Lower lobe of right lung (tissue), 2 donors: ENCODE results near the gene COX4I1. TPM values are rescaled to one million over a fixed set of nuclear protein-coding genes. Genes with fewer than 3 reads are reported as not detected.
"Not testable (repeated sequence)": the region's sequence is repeated elsewhere in the genome, so short reads cannot be mapped to it uniquely, and the experiment has no call there.

Experiments
- ATAC-seq, 2 donors: fragments of 200-7000 bp; cut with Tn5 transposase; one replicate each; pipeline ENCODE4 v1.9.1; 2020 to 2022; ENCODE audit warnings: mild to moderate bottlenecking in 2 of 2, moderate library complexity in 2 of 2
- DNase-seq: peaks from one replicate; pipeline ENCODE4 v3.0.0-alpha.2; 2020
- H3K27ac ChIP-seq: fragments of 200-600 bp; one replicate; pipeline ENCODE4 v1.8.0; 2022
- H3K27me3 ChIP-seq: fragments of 200-600 bp; one replicate; pipeline ENCODE4 v1.8.0; 2022; ENCODE audit warnings: low read depth
- H3K36me3 ChIP-seq: fragments of 200-600 bp; one replicate; pipeline ENCODE4 v1.8.0; 2022; ENCODE audit warnings: mild to moderate bottlenecking
- H3K4me1 ChIP-seq: fragments of 200-600 bp; one replicate; pipeline ENCODE4 v1.8.0; 2022
- H3K4me3 ChIP-seq: fragments of 200-600 bp; one replicate; pipeline ENCODE4 v1.8.0; 2022; ENCODE audit warnings: mild to moderate bottlenecking
- H3K9me3 ChIP-seq: fragments of 200-600 bp; one replicate; pipeline ENCODE4 v1.8.0; 2022
- intact Hi-C: fragments of 100-400 bp; cut with DNase I; formaldehyde crosslinking; loops from one replicate; pipeline ENCODE4 v1.11.0; 2022
- total RNA-seq: library from RNA; stranded (reverse); fragmentation: NEBNext Ultra II Directional; extraction: Animal tissue kit (Norgen Biotek cat#: 25700); gene quantifications from one replicate; pipeline ENCODE4 v1.2.1, GENCODE V29; 2021
- TF ChIP-seq, protein P1 (sequence below): fragments of 200-600 bp; IDR thresholded peaks from one replicate; pipeline ENCODE4 v1.8.0; 2022; ENCODE audit warnings: antibody characterized with exemption, mild to moderate bottlenecking
- donor health status: DM: no; HTN: yes; CAD: no; lungs with severe emphysema.

COX4I1 gene
- total RNA-seq, 1 donor from 2014 or later = 391 TPM

DNA sequence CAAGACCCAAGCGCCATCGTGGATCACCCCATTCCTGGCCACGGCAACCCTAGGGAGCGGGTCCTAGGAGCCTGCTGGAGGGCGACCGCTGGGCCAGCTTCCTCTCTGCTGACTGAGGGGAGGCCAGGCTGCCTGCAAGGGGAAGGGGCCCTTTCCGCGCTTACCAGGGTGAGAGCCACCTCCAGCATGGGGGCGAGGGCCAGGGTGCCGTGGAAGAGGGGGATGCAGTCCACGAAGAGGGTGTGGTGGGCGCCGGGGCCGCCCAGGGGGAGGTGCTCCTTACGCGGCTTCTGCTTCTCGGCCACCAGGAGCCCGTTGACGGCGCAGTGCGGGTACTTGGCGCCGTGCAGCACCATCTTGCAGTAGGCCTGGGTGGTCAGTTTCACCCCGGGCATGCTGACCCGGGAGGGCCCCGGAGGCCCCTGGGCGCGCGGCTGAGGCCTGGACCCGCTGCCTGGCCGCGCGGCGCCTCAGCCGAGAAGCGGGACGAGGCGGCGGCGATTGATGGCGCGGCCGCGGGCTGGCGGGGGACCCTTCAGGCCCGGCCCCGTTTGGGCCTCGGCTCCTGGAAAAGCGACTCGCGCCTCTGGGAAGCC lies 496 bp upstream of the COX4I1 start:
- peak; percentile 63 for DNase-seq
- peaks cover 53% of the 10 kb centered on the region for H3K36me3 ChIP-seq

GRCh38 chr16:85800321-85800669 lies 800 bp downstream of the COX4I1 start:
- no peaks in the 10 kb centered on the region for H3K27me3 ChIP-seq
- peak overlapping the region; percentile 96 for H3K27ac ChIP-seq
- peak overlapping the region; percentile 98 for H3K4me3 ChIP-seq
- TF ChIP-seq, protein P1, sequence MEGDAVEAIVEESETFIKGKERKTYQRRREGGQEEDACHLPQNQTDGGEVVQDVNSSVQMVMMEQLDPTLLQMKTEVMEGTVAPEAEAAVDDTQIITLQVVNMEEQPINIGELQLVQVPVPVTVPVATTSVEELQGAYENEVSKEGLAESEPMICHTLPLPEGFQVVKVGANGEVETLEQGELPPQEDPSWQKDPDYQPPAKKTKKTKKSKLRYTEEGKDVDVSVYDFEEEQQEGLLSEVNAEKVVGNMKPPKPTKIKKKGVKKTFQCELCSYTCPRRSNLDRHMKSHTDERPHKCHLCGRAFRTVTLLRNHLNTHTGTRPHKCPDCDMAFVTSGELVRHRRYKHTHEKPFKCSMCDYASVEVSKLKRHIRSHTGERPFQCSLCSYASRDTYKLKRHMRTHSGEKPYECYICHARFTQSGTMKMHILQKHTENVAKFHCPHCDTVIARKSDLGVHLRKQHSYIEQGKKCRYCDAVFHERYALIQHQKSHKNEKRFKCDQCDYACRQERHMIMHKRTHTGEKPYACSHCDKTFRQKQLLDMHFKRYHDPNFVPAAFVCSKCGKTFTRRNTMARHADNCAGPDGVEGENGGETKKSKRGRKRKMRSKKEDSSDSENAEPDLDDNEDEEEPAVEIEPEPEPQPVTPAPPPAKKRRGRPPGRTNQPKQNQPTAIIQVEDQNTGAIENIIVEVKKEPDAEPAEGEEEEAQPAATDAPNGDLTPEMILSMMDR = no peak
- H3K4me1 ChIP-seq = peaks cover 35% of the 10 kb centered on the region
- ATAC-seq (peak in 1 of 2 donors; percentile 3), DNase-seq (no peak)
- peaks cover 55% of the 10 kb centered on the region for H3K36me3 ChIP-seq
- no peaks in the 10 kb centered on the region for H3K9me3 ChIP-seq
- intact Hi-C loops = no loop called here

More for the DNA sequence above, 496 bp upstream of the COX4I1 start:
- H3K9me3 ChIP-seq = no peaks in the 10 kb centered on the region
- H3K27ac ChIP-seq = peak overlapping the region; percentile 96
- TF ChIP-seq, protein P1 = no peak
- peak overlapping the region; percentile 98 for H3K4me3 ChIP-seq
- peak; percentile 54 to 55 for ATAC-seq
- no peaks in the 10 kb centered on the region for H3K27me3 ChIP-seq
- H3K4me1 ChIP-seq = peaks cover 35% of the 10 kb centered on the region
- intact Hi-C loops = no loop called here

DNA sequence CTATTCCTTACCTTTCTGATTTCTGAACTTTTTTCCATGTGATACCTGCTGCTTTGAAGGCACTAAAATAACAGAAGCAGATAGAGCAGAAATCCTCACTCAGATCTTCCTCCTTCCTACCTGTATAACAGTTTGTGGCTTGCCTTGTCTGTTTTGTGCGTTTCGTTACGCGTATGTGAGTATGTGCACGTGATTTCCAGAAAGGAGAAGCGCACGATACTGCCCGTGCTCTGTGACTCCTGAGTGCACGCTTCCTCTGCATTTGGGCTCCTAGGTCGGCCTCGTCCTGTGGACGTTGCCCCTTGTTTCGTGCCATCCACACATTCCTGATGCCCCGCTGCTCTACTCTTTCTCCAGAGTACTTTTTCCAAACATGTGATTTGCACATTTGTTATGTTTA lies 4.1 kb downstream of the COX4I1 start:
- Histone ChIP-seq H3K27me3 (no peaks in the 10 kb centered on the region), H3K27ac (no peak overlapping the region), H3K9me3 (no peaks in the 10 kb centered on the region), H3K36me3 (peaks cover 59% of the 10 kb centered on the region), H3K4me1 (peaks cover 24% of the 10 kb centered on the region), H3K4me3 (no peak overlapping the region)
- DNase-seq = peak; percentile 14
- intact Hi-C loops = no loop called here
- TF ChIP-seq, protein P1 = no peak
- ATAC-seq = no peak

DNA sequence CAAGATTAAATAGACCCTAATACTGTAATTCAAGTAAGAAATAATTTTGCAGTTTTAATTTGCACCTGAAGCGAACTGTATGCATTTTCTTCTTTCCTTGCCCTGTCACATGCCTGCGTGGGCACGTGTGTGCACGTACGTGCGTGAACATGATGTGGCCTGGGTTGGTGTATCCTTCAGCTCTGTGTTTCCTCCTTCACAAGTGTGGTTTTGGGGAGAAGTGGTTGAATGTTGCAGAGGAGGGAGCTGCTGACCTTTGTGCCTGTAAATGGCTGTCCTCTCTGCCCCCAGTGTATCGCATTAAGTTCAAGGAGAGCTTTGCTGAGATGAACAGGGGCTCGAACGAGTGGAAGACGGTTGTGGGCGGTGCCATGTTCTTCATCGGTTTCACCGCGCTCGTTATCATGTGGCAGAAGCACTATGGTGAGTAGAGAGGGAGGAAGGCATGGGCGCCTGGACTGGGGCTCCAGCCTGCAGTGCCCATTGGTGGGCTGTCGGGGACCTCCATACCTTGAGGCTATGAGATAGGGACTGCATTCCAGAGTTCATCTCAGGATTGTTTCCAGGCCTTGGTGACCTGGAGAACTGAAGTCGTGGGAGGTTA lies 6.0 kb downstream of the COX4I1 start:
- DNase-seq = peak; percentile 6
- no peaks in the 10 kb centered on the region for H3K27me3 ChIP-seq
- TF ChIP-seq, protein P1 = no peak
- ATAC-seq = no peak
- intact Hi-C loops = no loop called here
- H3K36me3 ChIP-seq = peaks cover 59% of the 10 kb centered on the region
- H3K4me1 ChIP-seq = peaks cover 14% of the 10 kb centered on the region
- H3K4me3 ChIP-seq = no peak overlapping the region
- no peak overlapping the region for H3K27ac ChIP-seq
- H3K9me3 ChIP-seq = no peaks in the 10 kb centered on the region

- Histone ChIP-seq H3K27me3 (no peaks in the 10 kb centered on the region), H3K36me3 (peaks cover 56% of the 10 kb centered on the region), H3K9me3 (no peaks in the 10 kb centered on the region), H3K27ac (no peak overlapping the region), H3K4me3 (no peak overlapping the region), H3K4me1 (peaks cover 4% of the 10 kb centered on the region)
- DNase-seq = no peak
- TF ChIP-seq, protein P1 = no peak
- intact Hi-C loops = no loop called here
- ATAC-seq = no peak
These were observed 7.0 kb downstream of the COX4I1 start for GRCh38 chr16:85806539-85806938.

DNA sequence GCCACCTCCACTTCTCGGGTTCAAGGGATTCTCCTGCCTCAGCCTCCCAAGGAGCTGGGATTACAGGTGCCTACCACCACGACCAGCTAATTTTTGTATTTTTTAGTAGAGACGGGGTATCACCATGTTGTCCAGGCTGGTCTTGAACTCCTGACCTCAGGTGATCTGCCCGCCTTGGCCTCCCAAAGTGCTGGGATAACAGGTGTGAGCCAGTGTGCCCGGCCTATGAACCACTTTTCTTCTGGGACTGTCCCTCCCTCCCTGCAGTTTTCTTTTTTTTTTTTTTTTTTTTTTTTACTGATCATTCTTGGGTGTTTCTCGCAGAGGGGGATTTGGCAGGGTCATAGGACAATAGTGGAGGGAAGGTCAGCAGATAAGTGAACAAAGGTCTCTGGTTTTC lies 7.8 kb downstream of the COX4I1 start:
- intact Hi-C loops, H3K4me1 ChIP-seq, H3K9me3 ChIP-seq, ATAC-seq, H3K27me3 ChIP-seq, DNase-seq, H3K27ac ChIP-seq, H3K4me3 ChIP-seq: not testable (repeated sequence)
- peaks cover 48% of the 10 kb centered on the region for H3K36me3 ChIP-seq

GRCh38 chr16:85808104-85808503 lies 8.6 kb downstream of the COX4I1 start:
- DNase-seq, H3K27me3 ChIP-seq, intact Hi-C loops, H3K4me3 ChIP-seq, H3K4me1 ChIP-seq, H3K9me3 ChIP-seq, H3K27ac ChIP-seq, ATAC-seq: not testable (repeated sequence)
- H3K36me3 ChIP-seq = peaks cover 41% of the 10 kb centered on the region
